ENCODE data around the gene FARS2.

DNA sequence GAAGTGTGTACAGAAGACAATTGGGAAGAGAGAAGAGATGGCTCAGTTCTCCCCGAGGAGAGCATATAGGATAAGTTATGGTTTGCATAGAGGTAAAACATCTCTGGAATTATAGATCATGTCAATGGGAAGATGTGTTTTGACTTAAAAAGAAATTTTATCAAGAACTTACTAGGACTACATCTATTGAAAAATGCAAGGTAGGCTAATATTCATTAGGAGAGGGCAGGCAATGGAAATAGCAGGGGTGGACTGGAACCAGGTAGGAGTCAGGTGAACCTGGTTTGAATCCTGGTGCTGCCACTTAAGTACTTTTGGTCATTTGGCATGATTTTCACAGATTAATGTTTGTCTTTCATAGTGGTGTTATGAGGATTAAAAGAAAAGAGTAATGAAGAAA is 96.2 kb downstream of the FARS2 start:
- TF ChIP-seq, protein P1, sequence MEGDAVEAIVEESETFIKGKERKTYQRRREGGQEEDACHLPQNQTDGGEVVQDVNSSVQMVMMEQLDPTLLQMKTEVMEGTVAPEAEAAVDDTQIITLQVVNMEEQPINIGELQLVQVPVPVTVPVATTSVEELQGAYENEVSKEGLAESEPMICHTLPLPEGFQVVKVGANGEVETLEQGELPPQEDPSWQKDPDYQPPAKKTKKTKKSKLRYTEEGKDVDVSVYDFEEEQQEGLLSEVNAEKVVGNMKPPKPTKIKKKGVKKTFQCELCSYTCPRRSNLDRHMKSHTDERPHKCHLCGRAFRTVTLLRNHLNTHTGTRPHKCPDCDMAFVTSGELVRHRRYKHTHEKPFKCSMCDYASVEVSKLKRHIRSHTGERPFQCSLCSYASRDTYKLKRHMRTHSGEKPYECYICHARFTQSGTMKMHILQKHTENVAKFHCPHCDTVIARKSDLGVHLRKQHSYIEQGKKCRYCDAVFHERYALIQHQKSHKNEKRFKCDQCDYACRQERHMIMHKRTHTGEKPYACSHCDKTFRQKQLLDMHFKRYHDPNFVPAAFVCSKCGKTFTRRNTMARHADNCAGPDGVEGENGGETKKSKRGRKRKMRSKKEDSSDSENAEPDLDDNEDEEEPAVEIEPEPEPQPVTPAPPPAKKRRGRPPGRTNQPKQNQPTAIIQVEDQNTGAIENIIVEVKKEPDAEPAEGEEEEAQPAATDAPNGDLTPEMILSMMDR (optimal IDR thresholded peaks at IDR 0.05 in 1 of 3, IDR thresholded peaks at IDR 0.05 in 1 of 3, conservative IDR thresholded peaks at IDR 0.05 in 1 of 3; ENCODE audit: extremely low read depth in 1 of 3, insufficient read depth in 2 of 3, low read length in 3 of 3): no peak
- TF ChIP-seq EZH2 (IDR thresholded peaks at IDR 0.05; ENCODE audit: low read length): no peak
